Mucosa of gallbladder (tissue), 1 donor: ENCODE data around the gene ALPL. TPM values are rescaled to one million over a fixed set of nuclear protein-coding genes. Genes with fewer than 3 reads are reported as not detected.

ENCODE experiments used
- DNase-seq: peaks from one replicate; pipeline ENCODE4 v3.0.0-alpha.2; 2020; ENCODE audit warnings: low spot score
- total RNA-seq: library from RNA; stranded (reverse); gene quantifications from one replicate; pipeline ENCODE4 v1.2.1, GENCODE V29; 2021
- donor health status: DM: no; HTN: no; CAD: no.

The ALPL gene
- total RNA-seq, 1 donor from 2014 or later, result 4.0 TPM

DNA sequence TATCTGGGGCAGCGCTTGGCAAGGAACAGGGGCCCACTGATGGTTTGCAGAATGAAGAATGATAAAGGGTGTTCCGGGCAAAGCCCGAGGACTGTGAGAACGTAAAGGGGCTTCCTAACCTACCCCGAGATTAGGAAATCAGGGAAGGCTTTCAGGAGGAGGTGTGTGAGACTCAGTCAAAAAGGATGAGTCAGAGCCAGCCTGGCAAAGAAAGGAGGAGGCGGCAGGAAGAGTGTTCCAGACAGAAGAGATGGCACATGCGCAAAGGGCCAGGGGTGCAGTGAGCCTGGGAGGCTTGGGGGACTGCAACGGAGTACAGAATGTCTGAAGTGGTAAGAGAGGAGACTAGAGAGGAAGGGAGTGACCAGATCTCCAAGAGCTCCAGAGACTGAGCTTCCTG is 89.7 kb downstream of the ALPL start:
- DNase-seq, result no peak

DNA sequence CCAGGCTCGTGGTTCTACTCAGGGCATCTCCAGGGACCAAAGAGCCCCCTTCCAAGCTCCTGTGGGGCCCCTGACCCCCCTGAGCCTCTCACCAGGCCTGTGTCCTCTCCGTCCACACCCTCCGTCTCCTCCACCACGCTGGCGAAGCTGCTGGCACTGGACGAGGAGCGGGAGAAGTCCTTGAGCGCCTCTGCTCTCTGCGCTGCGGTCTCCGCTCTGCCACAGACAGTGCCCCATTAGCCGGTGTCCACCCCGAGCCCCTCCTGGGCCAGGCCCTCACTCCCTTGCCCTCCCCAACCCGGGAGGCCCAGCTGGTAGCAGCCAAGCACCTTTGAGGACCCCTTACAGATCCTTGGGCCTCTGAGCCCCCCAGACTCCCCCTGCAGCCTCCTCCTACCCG is 90.2 kb downstream of the ALPL start:
- no peak for DNase-seq

DNA sequence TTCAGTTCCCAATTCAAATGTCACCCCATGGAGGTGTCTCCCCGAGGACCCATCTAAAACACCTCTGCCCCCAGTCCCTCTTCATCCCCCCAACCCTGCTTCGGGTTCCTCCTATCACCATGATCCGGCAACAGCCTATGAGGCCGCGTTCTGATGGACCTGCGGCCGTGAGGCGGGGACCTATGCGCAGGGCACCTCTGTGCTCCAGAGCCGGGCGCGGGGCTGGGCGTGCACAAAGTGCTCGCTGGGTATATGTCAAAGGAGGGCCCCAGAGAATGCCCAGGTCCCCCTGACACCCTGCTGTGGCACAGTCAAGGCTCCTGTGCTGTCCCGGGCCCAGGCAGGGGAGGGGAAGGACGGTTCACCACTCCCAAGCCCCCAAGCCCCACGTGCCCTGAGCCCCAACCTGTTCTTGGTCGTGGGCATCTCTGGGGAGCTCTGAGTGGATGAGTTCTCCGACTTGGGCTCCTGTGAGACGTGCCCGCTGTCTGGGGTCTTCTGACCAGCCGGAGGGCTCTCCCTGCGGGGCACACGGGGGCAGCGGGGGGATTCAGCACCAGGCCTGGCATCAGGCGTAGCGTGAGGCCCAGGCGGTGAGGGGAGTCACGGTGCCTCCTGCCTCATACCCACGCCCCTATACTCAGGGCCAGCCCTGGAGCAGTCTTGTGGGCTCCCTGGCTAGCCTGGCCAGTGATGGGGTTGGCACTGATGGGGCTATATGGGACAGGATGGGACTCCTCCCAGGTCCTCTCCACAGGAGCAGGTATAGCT is 92.2 kb downstream of the ALPL start:
- no peak for DNase-seq

DNA sequence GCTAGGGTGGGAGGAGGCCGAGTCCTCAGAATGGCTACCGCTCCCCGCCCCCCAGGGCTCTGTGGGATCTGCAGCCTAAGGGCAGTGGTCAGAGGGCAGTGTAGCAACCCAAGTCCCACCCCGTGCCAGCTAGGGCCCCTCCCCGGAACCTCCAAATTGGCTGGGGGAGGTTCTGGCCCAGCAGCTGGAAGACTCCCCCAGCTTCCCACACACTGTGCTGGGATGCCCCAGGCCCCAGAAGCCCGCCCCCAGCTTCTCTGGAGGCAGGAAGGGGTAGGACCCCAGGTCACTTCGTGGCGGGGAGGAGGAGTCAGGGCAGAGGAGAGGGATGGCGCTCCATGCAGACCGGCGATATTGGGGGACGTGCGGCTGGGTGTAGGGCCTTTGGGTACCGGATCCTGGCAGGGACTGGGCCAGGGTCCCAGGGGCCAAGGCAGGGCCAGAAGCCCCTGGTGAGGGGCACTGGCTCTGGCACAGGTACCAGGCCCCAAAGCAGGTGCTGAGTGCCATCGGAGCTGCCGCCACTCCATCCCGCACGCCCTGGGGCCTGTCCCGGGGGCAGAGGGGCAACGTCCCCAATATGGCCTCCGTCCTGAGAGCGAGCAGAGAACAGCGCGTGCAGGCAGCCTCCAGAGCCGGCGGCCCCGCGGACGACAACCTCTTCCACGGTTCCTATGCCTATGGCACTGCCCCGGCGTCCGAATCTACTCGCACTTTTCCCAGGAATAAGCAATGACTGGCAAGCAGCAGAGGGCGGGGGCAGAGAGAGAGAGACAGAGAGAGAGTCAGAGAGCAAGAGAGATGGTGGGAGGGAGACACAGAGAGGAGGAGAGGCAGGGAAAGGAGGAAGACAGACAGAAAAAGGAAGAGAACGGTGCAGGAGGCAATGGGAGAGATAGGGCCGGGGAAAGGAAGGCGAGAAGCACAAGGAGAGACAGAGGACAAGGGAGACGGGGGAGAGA is 94.2 kb downstream of the ALPL start:
- DNase-seq, result no peak

DNA sequence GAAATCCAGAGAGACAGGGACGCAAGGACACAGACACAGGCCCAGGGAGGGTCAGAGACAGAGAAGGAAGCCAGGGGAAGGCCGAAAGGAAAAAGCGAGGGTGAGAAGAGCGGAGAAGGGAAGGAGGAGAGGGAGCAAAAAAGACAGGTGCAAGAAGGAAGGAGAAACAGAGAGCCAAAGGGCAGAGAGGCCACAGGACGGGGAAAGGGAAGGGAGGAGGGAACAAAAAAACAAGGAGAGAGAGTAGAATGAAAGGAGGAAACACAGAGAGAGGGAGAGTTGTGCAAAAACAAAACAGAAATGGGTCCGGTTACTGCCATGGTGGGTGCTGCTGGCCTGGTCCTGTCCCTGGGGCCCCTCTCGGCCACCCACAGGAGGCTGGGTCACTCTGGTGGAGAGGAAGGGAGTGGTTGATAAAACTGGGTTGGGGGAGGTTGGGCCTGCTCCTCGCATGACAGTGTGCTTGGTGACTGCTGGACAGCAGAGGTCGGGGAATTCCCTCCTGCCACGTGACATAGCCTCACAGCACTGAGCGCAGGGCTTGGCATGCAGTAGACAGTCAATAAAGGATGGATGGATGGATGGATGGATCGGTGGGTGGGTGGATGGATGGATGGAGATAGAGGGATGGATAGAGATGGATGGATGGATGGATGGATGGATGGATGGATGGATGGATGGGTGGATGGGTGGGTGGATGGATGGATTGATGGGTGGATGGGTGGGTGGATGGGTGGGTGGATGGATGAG is 95.2 kb downstream of the ALPL start:
- DNase-seq, result no peak

DNA sequence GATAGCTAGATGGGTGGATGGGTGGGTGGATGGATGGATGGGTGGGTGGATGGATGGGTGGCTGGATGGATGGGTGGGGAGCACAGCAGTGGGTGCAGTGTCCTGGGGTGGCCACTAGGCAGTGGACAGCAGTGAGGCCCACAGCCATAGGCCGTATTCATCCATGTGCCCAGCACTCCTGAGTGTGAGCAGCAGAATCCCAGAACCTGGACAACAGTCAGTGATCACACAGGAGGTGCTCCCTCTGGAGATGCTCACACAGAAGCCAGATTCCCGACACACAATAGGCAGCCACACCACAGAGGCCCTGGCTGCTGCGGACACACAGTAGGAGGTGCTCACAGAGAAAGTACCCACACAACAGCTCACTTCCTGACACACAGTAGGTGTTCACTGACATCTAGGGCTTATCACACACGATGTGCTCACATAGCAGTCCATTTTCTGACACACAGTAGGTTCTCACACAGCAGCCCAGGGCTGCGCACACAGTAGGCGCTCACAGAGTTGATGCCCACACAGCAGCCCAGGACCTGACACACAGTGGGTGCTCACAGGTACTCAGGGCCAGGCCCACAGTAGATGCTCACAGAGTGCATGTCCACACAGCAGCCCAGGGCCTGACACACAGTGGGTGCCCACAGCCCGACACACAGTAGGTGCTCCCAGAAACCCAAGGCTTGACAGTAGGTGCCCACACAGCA is 95.9 kb downstream of the ALPL start:
- DNase-seq, result no peak

DNA sequence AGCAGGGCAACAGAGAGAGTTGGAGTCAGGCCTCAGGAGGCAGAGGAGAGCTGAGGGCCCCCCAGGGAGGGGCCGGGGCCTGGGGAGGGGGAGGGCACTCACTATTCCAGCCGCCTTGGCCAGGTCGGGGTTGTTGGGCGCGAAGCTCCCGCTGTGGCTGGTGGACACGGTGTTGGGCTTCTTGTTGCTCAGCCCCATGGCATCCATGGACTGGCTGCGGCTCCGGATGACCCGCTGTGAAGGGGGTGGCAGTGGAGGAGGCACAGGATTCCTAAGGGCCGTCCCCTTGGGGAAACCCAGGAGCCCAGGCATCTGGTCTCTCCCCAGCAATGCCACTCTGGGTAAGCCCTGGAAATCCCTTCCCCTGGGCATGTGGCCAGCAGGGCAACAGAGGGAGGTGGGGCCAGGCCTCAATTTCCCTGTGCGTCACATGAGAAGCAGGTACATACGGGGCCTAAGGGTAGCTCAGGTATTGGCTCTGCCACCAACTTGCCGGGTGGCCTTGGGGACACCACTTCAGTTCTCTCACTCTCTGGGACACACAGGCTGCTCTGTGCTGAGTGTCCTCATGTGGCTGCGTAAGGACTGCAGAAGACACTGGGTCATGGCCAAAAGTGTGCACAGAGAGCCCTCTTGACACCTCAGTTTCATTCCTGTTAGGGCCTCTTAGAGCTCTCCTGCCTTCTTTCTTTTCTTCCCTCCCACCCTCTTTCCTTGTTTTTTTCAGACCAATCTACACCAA is 96.9 kb downstream of the ALPL start:
- no peak for DNase-seq

DNA sequence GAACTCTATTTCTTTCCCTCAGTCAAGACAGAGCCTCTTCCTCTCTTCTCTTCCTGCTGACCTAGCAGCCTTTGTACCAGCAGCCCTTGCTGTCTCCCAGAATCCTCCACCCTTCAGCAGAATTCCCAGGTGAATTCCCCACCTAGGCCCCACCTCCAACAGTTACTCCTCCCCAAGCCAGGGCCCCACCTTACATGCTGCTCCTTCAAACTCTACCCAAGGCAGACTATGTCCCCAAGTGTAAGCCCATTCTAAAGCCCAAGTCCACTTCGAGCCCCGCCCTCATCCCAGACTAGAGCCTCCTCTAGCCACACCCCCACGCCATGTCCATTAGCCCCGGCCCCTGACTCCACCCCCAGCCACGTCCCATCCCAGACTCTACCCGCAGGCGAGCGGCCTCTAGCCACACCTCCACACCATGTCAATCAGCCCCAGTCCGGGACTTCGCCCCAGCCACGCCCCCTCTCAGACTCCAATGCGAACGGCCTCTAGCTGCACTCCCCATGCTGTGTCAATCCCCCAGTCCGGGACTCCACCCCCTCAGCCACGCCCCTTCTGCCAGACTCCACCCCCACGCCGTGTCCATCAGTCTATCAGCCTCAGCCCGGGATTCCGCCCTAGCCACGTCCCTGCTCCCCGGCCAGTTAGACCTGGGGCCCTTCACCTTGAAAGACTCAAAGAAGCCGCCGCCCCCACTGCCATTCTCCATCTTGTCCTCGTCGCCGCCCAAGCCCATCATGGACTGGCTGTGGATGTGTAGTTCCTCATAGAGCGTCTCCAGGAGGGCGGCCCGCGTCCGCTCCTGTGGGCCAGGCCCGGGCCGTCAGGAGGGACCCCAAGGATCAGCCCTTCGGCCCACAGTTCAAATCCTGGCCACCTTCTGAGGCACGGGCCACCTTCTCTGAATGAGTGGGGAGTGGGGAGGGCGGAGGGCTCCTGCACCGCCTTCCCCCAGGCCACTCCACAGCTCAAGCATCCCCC is 98.6 kb downstream of the ALPL start:
- peak; percentile 95 for DNase-seq

DNA sequence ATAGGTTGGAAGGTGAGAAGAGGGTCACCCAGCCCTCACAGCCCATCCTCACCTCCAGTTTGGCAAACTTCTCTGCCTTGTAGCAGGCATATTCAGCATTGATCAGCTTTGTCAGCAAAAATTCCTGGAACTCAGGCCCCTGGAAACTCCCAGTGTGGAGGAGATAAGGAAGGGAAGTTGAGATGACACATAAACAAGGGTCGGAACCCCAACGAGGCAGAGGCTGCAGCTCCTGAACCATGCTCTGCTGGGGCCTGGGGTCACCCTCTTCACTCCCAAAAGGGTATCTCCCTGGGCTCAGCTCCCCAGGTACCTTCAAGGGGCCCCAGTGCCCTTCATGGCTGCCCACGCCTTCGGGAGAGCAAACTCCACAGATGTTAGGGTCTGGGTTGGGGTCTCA is 99.6 kb downstream of the ALPL start:
- no peak for DNase-seq

DNA sequence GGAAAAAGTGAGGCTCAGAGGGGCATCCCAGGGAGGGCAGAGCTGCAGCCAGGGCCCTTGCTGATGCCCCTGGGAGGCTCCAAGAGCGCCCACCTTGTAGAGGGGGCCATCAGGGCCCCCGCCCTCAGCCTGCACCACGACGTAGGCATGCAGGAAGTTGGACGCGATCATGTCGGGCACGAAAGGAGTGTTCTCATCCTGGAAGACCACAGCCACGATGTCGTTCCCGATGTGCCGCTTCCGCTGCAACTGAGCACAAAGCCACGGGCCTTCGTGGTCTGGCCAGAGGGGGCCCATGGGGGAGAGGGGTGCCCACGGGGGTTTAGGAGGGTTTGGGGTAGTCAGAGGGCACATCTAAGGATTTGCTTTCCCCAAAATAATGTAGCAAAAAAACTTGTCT is 100.8 kb downstream of the ALPL start:
- DNase-seq, result no peak

DNA sequence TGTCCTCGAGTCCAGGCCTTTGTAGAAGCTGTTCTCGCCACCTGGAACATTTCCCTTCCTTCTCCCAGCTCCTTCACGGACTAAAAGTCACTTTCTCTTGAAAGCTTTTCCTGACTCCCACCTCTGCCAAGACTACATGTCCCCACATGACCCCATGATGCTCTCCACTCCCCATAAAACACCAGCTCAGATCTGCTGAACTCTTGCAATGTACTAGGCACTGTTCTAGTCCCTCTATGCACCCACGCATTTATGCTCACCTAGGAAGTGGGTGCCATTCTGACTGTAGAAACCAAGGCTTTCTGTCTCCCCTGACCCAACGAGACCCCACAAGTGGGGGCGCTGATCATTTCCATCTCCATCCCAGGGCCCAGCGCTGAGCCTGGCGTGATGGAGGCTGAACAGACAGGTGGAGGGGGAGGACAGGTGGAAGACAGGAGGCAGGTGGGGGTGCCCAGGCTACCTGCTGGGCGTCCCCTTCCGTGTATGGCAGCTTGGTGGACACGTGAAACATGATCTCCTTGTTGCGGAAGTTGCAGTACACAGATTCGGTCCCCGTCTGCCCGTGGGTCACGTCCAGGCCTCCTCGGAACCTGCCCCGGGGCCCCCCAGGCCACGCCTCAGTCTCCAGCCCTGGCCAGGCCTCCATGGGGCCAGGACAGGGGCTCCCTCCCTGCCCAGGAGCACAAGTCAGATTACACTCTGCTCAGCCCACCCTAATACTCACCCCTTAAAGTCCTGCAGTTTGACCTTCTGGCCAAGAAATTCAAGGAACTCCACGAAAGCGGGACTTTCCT is 102.0 kb downstream of the ALPL start:
- DNase-seq, result no peak

DNA sequence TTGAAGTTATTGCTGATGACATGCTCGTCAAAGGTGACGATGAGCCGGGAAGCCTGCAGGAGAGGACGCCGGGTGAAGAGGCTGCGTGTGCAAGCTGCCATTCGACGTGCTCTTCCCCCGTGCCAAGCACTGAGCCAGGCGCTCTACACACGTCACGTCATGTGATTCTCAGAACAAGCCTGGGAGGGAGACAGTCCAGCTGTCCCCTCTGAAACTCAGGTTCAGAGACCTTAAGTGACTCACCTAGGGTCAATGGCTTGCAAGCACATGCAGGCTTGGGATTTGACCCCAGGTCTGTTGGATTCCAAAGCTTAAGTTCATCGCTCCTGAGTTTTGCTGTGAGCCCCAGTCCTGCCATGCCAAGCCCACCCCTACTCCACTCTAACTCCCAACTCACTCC is 102.8 kb downstream of the ALPL start:
- DNase-seq, result no peak

DNA sequence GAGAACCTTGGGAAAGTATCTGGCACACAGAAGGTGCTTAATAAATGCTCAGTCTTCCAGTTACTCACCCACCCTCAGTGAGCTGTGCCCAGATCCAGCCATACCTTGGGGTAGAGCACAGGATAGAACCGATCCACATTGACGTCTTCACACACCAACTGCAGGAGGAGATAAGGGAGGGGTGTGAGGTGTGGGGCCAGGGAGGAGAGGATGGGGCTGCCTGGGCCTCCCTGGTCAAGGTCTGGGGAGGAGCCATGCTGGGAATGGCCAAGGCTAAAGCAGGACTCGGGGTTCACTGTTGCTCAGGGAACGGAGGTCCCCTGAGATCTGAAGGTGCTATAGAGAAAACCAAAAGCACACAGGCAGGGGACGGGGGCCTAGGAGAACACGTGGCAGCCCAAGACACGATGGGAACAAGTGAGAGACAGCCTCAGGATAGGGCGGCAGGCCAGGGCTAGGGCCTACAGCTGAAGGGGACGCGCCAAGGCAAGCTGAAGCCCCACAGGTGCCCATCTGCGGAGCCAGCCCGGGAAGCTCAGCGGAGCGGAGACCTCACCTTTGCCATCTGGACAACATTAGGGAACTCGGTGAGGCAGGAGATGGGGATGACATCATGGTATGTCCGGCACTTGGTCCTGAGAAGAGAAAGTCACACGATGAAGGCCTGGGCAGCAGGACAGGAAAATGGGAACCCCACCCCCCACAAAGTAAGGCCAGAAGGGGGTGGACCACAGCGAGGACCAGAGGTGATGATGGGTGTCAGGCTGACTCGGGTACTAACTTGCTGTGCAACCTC is 104.0 kb downstream of the ALPL start:
- no peak for DNase-seq

DNA sequence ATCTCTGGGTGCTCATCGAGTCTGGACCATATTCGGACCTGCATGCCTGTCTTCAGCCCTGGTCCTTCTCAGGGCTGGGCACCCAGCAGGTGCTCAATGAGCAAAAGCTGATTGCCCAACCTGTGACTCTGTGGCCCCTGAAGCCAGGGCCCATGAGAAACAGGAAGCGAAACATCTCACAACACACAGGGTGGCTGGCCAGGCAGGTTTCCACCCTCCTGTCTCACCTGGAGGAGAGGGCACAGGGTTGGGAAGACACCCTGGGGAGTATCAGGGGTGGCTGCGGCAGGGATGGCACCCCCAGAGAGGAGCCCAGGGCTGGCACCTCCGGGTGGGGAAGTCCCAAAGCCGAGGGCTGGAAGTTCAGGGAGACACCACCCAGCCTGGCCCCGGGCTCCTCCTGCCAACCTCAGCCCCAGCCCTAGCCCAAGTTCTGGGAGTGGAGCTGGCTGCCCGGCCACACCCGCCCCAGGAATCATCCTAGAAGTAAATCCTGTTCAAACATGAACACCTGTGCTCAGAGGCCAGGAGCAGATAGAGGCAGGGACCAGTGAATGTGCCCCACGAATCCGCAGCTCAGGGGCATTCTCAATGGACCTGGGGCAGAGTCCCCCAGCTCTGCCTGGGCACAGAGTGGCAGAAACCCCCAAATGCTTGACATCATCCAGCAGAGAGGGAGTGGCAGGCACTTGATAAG is 105.3 kb downstream of the ALPL start:
- DNase-seq, result peak; percentile 31

DNA sequence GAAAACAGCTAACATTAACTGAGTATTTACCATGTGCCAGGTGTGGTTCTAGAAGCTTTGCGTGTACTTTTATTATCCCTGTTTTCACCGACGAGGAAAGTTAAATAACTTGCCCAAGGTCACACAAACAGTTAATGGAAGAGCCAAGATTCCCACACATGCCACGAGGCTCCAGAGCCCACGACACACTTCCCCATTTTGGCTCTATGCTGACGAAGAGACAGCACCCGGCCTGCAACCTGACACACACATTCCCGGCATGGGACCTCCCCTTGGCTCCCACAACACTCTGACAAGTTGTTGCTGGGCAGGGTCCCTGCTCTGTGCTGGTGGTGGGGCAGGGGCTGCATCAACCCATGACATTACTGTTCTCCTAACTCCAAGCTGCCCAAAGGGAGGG is 107.1 kb downstream of the ALPL start:
- no peak for DNase-seq

DNA sequence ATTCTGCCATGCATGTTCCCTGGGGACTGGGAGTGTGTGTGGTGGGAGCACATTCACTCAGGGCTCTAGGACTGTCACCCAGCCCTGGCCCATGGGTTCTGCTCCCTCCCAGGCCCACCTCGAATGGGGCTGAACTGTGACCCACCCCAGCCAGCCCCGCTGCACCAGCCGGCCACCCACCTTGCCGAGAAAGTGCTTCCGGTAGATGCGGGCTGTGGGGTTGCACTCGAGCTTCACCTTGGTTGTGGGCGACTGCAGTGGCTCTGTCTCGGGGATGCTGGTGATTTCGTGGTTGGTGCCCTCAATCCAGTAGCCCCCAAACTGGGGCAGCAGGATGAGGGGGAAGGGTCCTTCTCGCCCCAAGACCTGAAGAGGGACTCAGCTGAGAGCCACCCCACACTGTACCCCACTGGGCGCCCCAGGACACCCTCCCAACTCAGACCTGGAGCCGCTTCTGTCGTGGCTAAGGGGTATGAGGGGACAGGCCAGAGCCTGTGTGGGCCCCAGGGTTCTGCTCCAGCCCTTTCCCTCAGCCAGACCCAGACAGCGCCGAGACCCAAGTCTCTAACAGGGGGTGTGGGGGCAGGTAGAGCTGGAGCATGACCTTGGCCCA is 108.0 kb downstream of the ALPL start:
- no peak for DNase-seq

DNA sequence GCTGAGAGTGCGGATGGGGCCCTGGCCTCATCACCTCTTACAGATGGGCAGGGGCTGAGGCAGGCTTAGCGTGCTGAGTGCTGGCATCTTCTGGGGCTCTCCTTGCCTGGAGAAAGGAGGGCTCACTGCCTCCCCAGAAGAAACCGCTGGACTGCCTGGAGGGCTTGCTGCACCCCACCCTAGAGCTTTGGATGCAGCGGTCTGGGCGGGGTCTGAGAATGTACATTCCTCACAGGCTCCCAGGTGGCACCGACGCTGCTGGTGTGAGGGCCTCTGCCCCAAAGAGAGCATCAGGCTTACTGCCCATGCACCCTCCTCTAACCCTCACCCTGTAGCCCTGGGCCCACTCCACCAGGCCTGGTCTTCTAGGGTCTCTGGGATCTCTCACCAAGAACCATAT is 108.8 kb downstream of the ALPL start:
- DNase-seq, result no peak
